GM23338 (cell line): ENCODE measurements around the gene CACNB3. TPM values are rescaled to one million over a fixed set of nuclear protein-coding genes. Genes with fewer than 3 reads are reported as not detected.

Experiments
- ATAC-seq: fragments of 200-7000 bp; cut with Tn5 transposase; 3 replicates; pipeline ENCODE4 v1.9.1; 2020
- DNase-seq: peaks from one replicate; pipeline ENCODE4 v3.0.0-alpha.2; 2015; ENCODE audit warnings: low spot score
- H2AFZ ChIP-seq: fragments of 200-600 bp; sonication (generic); 2 replicates; pipeline ENCODE4 v1.8.0; 2016; ENCODE audit warnings: antibody characterized with exemption, mild to moderate bottlenecking, moderate library complexity
- H3F3A ChIP-seq: fragments of 200-600 bp; sonication (generic); replicated peaks from 2 replicates; pipeline ENCODE4 v1.8.0; 2017; ENCODE audit warnings: antibody characterized with exemption, mixed run types, low read depth
- H3K27ac ChIP-seq: fragments of 200-600 bp; sonication (generic); 2 replicates; pipeline ENCODE4 v1.6.1; 2016; ENCODE audit warnings: low read depth
- H3K27me3 ChIP-seq: fragments of 200-600 bp; sonication (generic); 2 replicates; pipeline ENCODE4 v1.8.0; 2016; ENCODE audit warnings: mild to moderate bottlenecking, mixed run types, moderate library complexity; ENCODE audit not compliant: insufficient read depth
- H3K36me3 ChIP-seq: fragments of 200-600 bp; sonication (generic); 2 replicates; pipeline ENCODE4 v1.8.0; 2016; ENCODE audit warnings: mild to moderate bottlenecking; ENCODE audit not compliant: insufficient read depth
- H3K4me1 ChIP-seq: fragments of 200-600 bp; sonication (generic); 2 replicates; pipeline ENCODE4 v1.8.0; 2016; ENCODE audit warnings: mild to moderate bottlenecking, moderate library complexity; ENCODE audit not compliant: insufficient read depth
- H3K4me2 ChIP-seq: fragments of 200-600 bp; sonication (generic); 2 replicates; pipeline ENCODE4 v1.7.1; 2017; ENCODE audit warnings: mixed run types
- H3K4me3 ChIP-seq: fragments of 200-600 bp; sonication (generic); 2 replicates; pipeline ENCODE4 v1.6.1; 2016; ENCODE audit warnings: mixed run types
- H3K79me2 ChIP-seq: fragments of 200-600 bp; sonication (generic); replicated peaks from 2 replicates; pipeline ENCODE4 v1.8.0; 2017; ENCODE audit warnings: mild to moderate bottlenecking; ENCODE audit not compliant: insufficient read depth
- H3K9me2 ChIP-seq: fragments of 200-600 bp; sonication (generic); 2 replicates; pipeline ENCODE4 v1.8.0; 2017; ENCODE audit not compliant: insufficient read depth
- H4K20me1 ChIP-seq: fragments of 200-600 bp; sonication (generic); replicated peaks from 2 replicates; pipeline ENCODE4 v1.8.0; 2017; ENCODE audit warnings: mild to moderate bottlenecking; ENCODE audit not compliant: insufficient read depth
- H3K27ac Mint-ChIP-seq: 2 replicates; pipeline ENCODE4 v1.8.0; 2020; ENCODE audit warnings: inconsistent platforms, mild to moderate bottlenecking, moderate library complexity, mixed read lengths
- H3K27me3 Mint-ChIP-seq: 3 replicates; pipeline ENCODE4 v1.8.0; 2022; ENCODE audit warnings: low read depth, mild to moderate bottlenecking, moderate library complexity, mixed read lengths, inconsistent platforms; ENCODE audit not compliant: insufficient read depth, poor library complexity
- H3K36me3 Mint-ChIP-seq: 3 replicates; pipeline ENCODE4 v1.8.0; 2021; ENCODE audit warnings: low read depth, mild to moderate bottlenecking, inconsistent platforms, moderate library complexity, mixed read lengths
- H3K4me1 Mint-ChIP-seq: 3 replicates; pipeline ENCODE4 v1.8.0; 2020; ENCODE audit warnings: mild to moderate bottlenecking, inconsistent platforms, mixed read lengths
- H3K4me3 Mint-ChIP-seq: 3 replicates; pipeline ENCODE4 v1.8.0; 2021; ENCODE audit warnings: moderate library complexity, mild to moderate bottlenecking, inconsistent platforms, mixed read lengths
- H3K9me3 Mint-ChIP-seq: 3 replicates; pipeline ENCODE4 v1.8.0; 2020; ENCODE audit warnings: moderate library complexity, mild to moderate bottlenecking, inconsistent platforms, mixed read lengths
- CREB1 ChIP-seq: fragments of 250-450 bp; sonication (Bioruptor Pico); IDR thresholded peaks from 2 replicates; pipeline ENCODE4 v1.5.0; 2020; ENCODE audit warnings: low read depth, mild to moderate bottlenecking, moderate library complexity
- EZH2phosphoT487 ChIP-seq: fragments of 200-600 bp; sonication (generic); IDR thresholded peaks from one replicate; pipeline ENCODE4 v1.8.1; 2018; ENCODE audit warnings: antibody characterized with exemption; ENCODE audit not compliant: unreplicated experiment
- REST ChIP-seq: IDR thresholded peaks from one replicate; pipeline ENCODE4 v1.6.1; 2018; ENCODE audit warnings: antibody characterized with exemption; ENCODE audit not compliant: unreplicated experiment
- ZNF114 ChIP-seq: fragments of 250-450 bp; sonication (Bioruptor Pico); IDR thresholded peaks from 2 replicates; pipeline ENCODE4 v1.5.0; 2020; ENCODE audit warnings: mild to moderate bottlenecking, moderate library complexity
- polyA plus RNA-seq: library from polyadenylated mRNA; unstranded; fragments of >200 nt; fragmentation: Nextera tagmentation; extraction: Ambion mirVana; gene quantifications from 2 replicates; pipeline ENCODE4 v1.2.1, GENCODE V29; 2016
- total RNA-seq: library from RNA; depleted of rRNA; stranded (reverse); fragments of >200 nt; shearing (Covaris generic); gene quantifications from 2 replicates; pipeline ENCODE4 v1.2.3, GENCODE V29; 2014

CACNB3 gene
- total and polyA plus RNA-seq, 2 experiments from 2014 or later = 4.1 to 6.2 TPM

- H3K4me3 ChIP-seq = no peak overlapping the region
- no peak overlapping the region for H2AFZ ChIP-seq
- no peaks in the 10 kb centered on the region for H3K27me3 ChIP-seq
- no peak overlapping the region for H3K4me2 ChIP-seq
- peaks cover 10% of the 10 kb centered on the region for H3K36me3 ChIP-seq
- H4K20me1 ChIP-seq = peaks cover 19% of the 10 kb centered on the region
- H3K27ac ChIP-seq = no peak overlapping the region
- Mint-ChIP-seq H3K9me3 (no peaks in the 10 kb centered on the region), H3K4me3 (no peak overlapping the region; the same call in 2 of the 3 replicates), H3K4me1 (peaks cover 30% of the 10 kb centered on the region), H3K27ac (no peak overlapping the region), H3K27me3 (peaks cover 15% of the 10 kb centered on the region), H3K36me3 (peaks cover 48% of the 10 kb centered on the region)
- ATAC-seq (no peak), DNase-seq (no peak)
- H3K79me2 ChIP-seq = peaks cover 13% of the 10 kb centered on the region
- no peak for TF ChIP-seq REST
- no peak for TF ChIP-seq EZH2phosphoT487
- TF ChIP-seq CREB1 (CRISPR knock-in tag) = no peak
- no peak for TF ChIP-seq ZNF114
- H3K9me2 ChIP-seq = no peaks in the 10 kb centered on the region
- 0 out of 2 replicates have a peak, but pooled peaks cover 3% of the 10 kb centered on the region for H3F3A ChIP-seq
- peaks cover 23% of the 10 kb centered on the region for H3K4me1 ChIP-seq
Measured at GRCh38 chr12:48861111-48861510, 42.8 kb downstream of the CACNB3 start.

- Histone ChIP-seq H3F3A (0 out of 2 replicates have a peak, but pooled peaks cover 3% of the 10 kb centered on the region), H4K20me1 (peaks cover 19% of the 10 kb centered on the region), H3K4me2 (peak overlapping the region; percentile 98), H3K4me1 (peaks cover 27% of the 10 kb centered on the region), H3K27ac (no peak overlapping the region), H3K79me2 (peaks cover 13% of the 10 kb centered on the region), H3K27me3 (no peaks in the 10 kb centered on the region), H3K4me3 (peak overlapping the region; percentile 89; the same call in 1 of the 2 replicates), H2AFZ (no peak overlapping the region), H3K36me3 (peaks cover 10% of the 10 kb centered on the region), H3K9me2 (no peaks in the 10 kb centered on the region)
- H3K27ac Mint-ChIP-seq = no peak overlapping the region
- ATAC-seq (no peak), DNase-seq (no peak)
- peaks cover 16% of the 10 kb centered on the region for H3K27me3 Mint-ChIP-seq
- H3K4me1 Mint-ChIP-seq = peaks cover 32% of the 10 kb centered on the region
- peaks cover 46% of the 10 kb centered on the region for H3K36me3 Mint-ChIP-seq
- TF ChIP-seq CREB1 (CRISPR knock-in tag) = no peak
- TF ChIP-seq REST = no peak
- TF ChIP-seq ZNF114 = no peak
- peak overlapping the region; percentile 25; the same call in 2 of the 3 replicates for H3K4me3 Mint-ChIP-seq
- no peaks in the 10 kb centered on the region for H3K9me3 Mint-ChIP-seq
Measured at GRCh38 chr12:48862760-48863159, 44.5 kb downstream of the CACNB3 start.
